MCF 10A (cell line): Measurements from ENCODE around the gene OR5V1. TPM values are rescaled to one million over a fixed set of nuclear protein-coding genes. Genes with fewer than 3 reads are reported as not detected.

Experiments used
- Bru-seq: library from RNA; stranded (reverse); fragments of 400-500 nt; gene quantifications from one replicate; lab custom pipeline; 2021; lab: Mats Ljungman, UMichigan
- BruChase-seq, 2 experiments: library from RNA; stranded (reverse); fragments of 400-500 nt; gene quantifications; one replicate each; lab custom pipeline; 2021; lab: Mats Ljungman, UMichigan
- BruUV-seq: library from RNA; stranded (reverse); fragments of 400-500 nt; replicated peaks from 2 replicates; lab custom pipeline; 2021; lab: Mats Ljungman, UMichigan
- CTCF ChIA-PET: fragments of 300-600 bp; sonication (Branson Sonifier 250); formaldehyde crosslinking; extraction: SDS; loops from one replicate; lab custom pipeline; 2021; ENCODE audit warnings: antibody characterized with exemption, inconsistent platforms; lab: Yijun Ruan, JAX
- POLR2A ChIA-PET: fragments of 300-600, 350-650 bp; sonication (Branson Sonifier 250); formaldehyde crosslinking; extraction: SDS; loops from one replicate; lab custom pipeline; 2020; ENCODE audit warnings: antibody characterized with exemption, inconsistent platforms; lab: Yijun Ruan, JAX
- DNase-seq: peaks from one replicate; pipeline ENCODE4 v3.0.0-alpha.2; 2018; ENCODE audit not compliant: unreplicated experiment
- H3K27ac Mint-ChIP-seq: one replicate; pipeline ENCODE4 v1.8.0; 2022; ENCODE audit warnings: mild to moderate bottlenecking, low read depth, mixed read lengths; ENCODE audit not compliant: unreplicated experiment
- H3K27me3 Mint-ChIP-seq: one replicate; pipeline ENCODE4 v1.8.0; 2022; ENCODE audit warnings: mixed read lengths; ENCODE audit not compliant: insufficient read depth, unreplicated experiment
- H3K36me3 Mint-ChIP-seq: one replicate; pipeline ENCODE4 v1.8.0; 2022; ENCODE audit warnings: mild to moderate bottlenecking, moderate library complexity, mixed read lengths; ENCODE audit not compliant: insufficient read depth, unreplicated experiment
- H3K4me1 Mint-ChIP-seq: one replicate; pipeline ENCODE4 v1.8.0; 2022; ENCODE audit warnings: mixed read lengths; ENCODE audit not compliant: insufficient read depth, unreplicated experiment
- H3K4me3 Mint-ChIP-seq: one replicate; pipeline ENCODE4 v1.8.0; 2022; ENCODE audit warnings: mild to moderate bottlenecking, moderate library complexity, mixed read lengths; ENCODE audit not compliant: unreplicated experiment
- H3K9me3 Mint-ChIP-seq: one replicate; pipeline ENCODE4 v1.8.0; 2022; ENCODE audit warnings: mixed read lengths; ENCODE audit not compliant: unreplicated experiment
- CTCF ChIP-seq: fragments of 200-600 bp; IDR thresholded peaks from one replicate; pipeline ENCODE4 v1.8.0; 2022; ENCODE audit warnings: antibody characterized with exemption, mild to moderate bottlenecking; ENCODE audit not compliant: unreplicated experiment
- intact Hi-C: fragments of 100-400 bp; cut with micrococcal nuclease; formaldehyde crosslinking; loops from 2 replicates; pipeline ENCODE4 v1.14.1; 2022
- long read RNA-seq: library from polyadenylated mRNA; stranded (forward); transcript quantifications from one replicate; pipeline ENCODE4 v2.0.0, GENCODE V29; 2022
- total RNA-seq: library from RNA; stranded (reverse); gene quantifications from 2 replicates; pipeline ENCODE4 v1.2.3, GENCODE V29; 2022

The OR5V1 gene
- total RNA-seq (not detected in 2 replicates), Bru-seq, nascent RNA (not detected), BruChase-seq, experiment 1, labeled RNA remaining after a 6-hour chase (not detected), BruChase-seq, experiment 2, labeled RNA remaining after a 2-hour chase (not detected)
- long read RNA-seq, result 0 reads

GRCh38 chr6:29368765-29369164 is at the start of gene OR5V1:
Gene OR5V1 (minus strand): TSS chr6:29368865. CDS start chr6:29356195, 12,670 bp downstream.
- no peaks in the 10 kb centered on the region for H3K4me1 Mint-ChIP-seq
- no peak for TF ChIP-seq CTCF
- no peaks in the 10 kb centered on the region for H3K9me3 Mint-ChIP-seq
- H3K4me3 Mint-ChIP-seq, result no peak within 1 kb of the TSS
- intact Hi-C loops, result no loop called here
- H3K36me3 Mint-ChIP-seq, result no peaks in the 10 kb centered on the region
- ChIA-PET CTCF (no interaction called here), POLR2A (no interaction called here)
- DNase-seq, result no peak
- no TSS peak for BruUV-seq
- no peak within 1 kb of the TSS for H3K27ac Mint-ChIP-seq
- peaks cover 72% of the 10 kb centered on the region for H3K27me3 Mint-ChIP-seq

GRCh38 chr6:29414588-29414987 is 45.9 kb upstream of the OR5V1 start, which contains the start of gene OR12D1:
Gene OR12D1 (plus strand): TSS chr6:29414928.
- intact Hi-C loops, result loop anchor here (1.0 kb wide), 1 partner anchor 175 kb away; no protein-coding TSS in a partner anchor
- BruUV-seq, result no TSS peak

DNA sequence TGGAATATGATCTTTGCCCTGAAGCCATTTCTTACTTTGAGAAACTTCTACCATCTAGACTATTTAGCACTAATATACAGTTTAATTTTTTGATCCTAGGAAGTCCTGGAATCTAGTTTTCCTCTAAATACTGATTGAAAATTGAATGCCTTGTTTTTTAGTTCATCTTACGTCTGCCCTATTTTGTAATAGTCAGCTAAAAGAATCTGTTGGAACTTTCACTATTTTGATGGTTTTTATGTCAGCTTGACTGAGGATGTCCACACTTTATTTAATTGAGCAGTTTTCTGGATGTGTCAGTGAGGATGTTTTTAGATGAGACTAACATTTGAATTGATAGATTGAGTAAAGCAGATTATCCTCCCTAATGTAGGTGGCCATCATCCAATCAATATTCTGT is 35.1 kb upstream of the OR5V1 start:
- intact Hi-C loops, result no loop called here
- DNase-seq, result no peak
- ChIA-PET POLR2A (interaction anchor here (0.6 kb wide), 1 partner anchor 980 kb away, joined by 3 read pairs; no protein-coding TSS in a partner anchor), CTCF (no interaction called here)
- H3K36me3 Mint-ChIP-seq, result no peaks in the 10 kb centered on the region
- no peaks in the 10 kb centered on the region for H3K4me1 Mint-ChIP-seq
- no TSS peak for BruUV-seq
- no peak overlapping the region for H3K4me3 Mint-ChIP-seq
- peaks cover 92% of the 10 kb centered on the region for H3K27me3 Mint-ChIP-seq
- H3K27ac Mint-ChIP-seq, result no peak overlapping the region
- no peak for TF ChIP-seq CTCF
- peaks cover 10% of the 10 kb centered on the region for H3K9me3 Mint-ChIP-seq

More at GRCh38 chr6:29414588-29414987, 45.9 kb upstream of the OR5V1 start, which contains the start of gene OR12D1:
- TF ChIP-seq CTCF, result peak; percentile 23
- peaks cover 62% of the 10 kb centered on the region for H3K27me3 Mint-ChIP-seq
- POLR2A ChIA-PET, result no interaction called here
- H3K4me1 Mint-ChIP-seq, result no peaks in the 10 kb centered on the region
- CTCF ChIA-PET, result interaction anchor here (2.0 to 3.9 kb wide), 2 partner anchors 175 to 239 kb away, joined by 4 to 26 read pairs; no protein-coding TSS in a partner anchor
- no peaks in the 10 kb centered on the region for H3K36me3 Mint-ChIP-seq
- H3K9me3 Mint-ChIP-seq, result peaks cover 9% of the 10 kb centered on the region
- H3K27ac Mint-ChIP-seq, result no peak within 1 kb of the TSS
- no peak within 1 kb of the TSS for H3K4me3 Mint-ChIP-seq
- DNase-seq, result peak; percentile 40

DNA sequence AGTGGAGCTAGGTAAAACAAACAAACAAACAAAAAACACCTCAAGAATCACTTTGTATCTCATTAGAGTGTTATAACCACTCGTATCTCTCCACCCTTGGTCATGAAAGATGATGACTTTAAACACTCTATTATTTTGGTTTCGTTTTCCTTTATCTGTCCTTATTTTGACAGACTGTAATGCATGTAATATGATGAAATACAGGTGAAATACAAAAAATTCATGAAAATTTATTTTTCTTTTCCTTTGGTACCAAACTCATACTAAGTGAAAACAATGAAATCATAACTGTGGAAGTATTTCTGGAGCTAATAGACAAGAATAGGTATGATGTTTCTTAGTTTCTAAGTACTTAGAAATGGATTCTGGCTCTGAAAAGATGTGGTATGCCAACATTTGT is 30.9 kb upstream of the OR5V1 start:
- Mint-ChIP-seq H3K36me3 (no peaks in the 10 kb centered on the region), H3K27ac (no peak overlapping the region), H3K4me3 (no peak overlapping the region), H3K4me1 (no peaks in the 10 kb centered on the region), H3K27me3 (peaks cover 96% of the 10 kb centered on the region), H3K9me3 (no peaks in the 10 kb centered on the region)
- DNase-seq, result no peak
- ChIA-PET CTCF (no interaction called here), POLR2A (no interaction called here)
- no peak for TF ChIP-seq CTCF
- no TSS peak for BruUV-seq
- intact Hi-C loops, result no loop called here
